Smooth muscle cell of the brain vasculature (primary cell): ENCODE measurements around the gene PLXNA4.

Experiments
- DNase-seq: peaks from one replicate; pipeline ENCODE4 v3.0.0-alpha.2; 2012; ENCODE audit warnings: low read depth, low spot score

PLXNA4 gene

GRCh38 chr7:132091706-132092105 is 484.6 kb downstream of the PLXNA4 start:
- no peak for DNase-seq

- no peak for DNase-seq
Observed at GRCh38 chr7:132090444-132090843, 485.8 kb downstream of the PLXNA4 start.

GRCh38 chr7:132089356-132089755 is 486.9 kb downstream of the PLXNA4 start:
- no peak for DNase-seq

GRCh38 chr7:132087421-132087820 is 488.8 kb downstream of the PLXNA4 start:
- DNase-seq: no peak

GRCh38 chr7:132084776-132085388 is 491.4 kb downstream of the PLXNA4 start:
- no peak for DNase-seq

GRCh38 chr7:132083537-132084123 is 492.6 kb downstream of the PLXNA4 start:
- no peak for DNase-seq

GRCh38 chr7:132083126-132083525 is 493.1 kb downstream of the PLXNA4 start:
- no peak for DNase-seq

- DNase-seq: no peak
Observed at GRCh38 chr7:132082394-132082793, 493.9 kb downstream of the PLXNA4 start.

GRCh38 chr7:132081686-132082085 is 494.6 kb downstream of the PLXNA4 start:
- no peak for DNase-seq

- no peak for DNase-seq
Observed at GRCh38 chr7:132080967-132081668, 495.2 kb downstream of the PLXNA4 start.

- no peak for DNase-seq
Observed at GRCh38 chr7:132080467-132080866, 495.8 kb downstream of the PLXNA4 start.

- no peak for DNase-seq
Observed at GRCh38 chr7:132078891-132079735, 497.2 kb downstream of the PLXNA4 start.

GRCh38 chr7:132077971-132078685 is 498.1 kb downstream of the PLXNA4 start:
- DNase-seq: no peak

GRCh38 chr7:132076301-132077035 is 499.8 kb downstream of the PLXNA4 start:
- no peak for DNase-seq

GRCh38 chr7:132075515-132075914 is 500.8 kb downstream of the PLXNA4 start:
- DNase-seq: no peak

- no peak for DNase-seq
Observed at GRCh38 chr7:132073920-132074589, 502.2 kb downstream of the PLXNA4 start.
